Loucy (cell line): ENCODE measurements around the gene MPV17L.

Source experiments
- CTCF ChIP-seq: fragments of 200-600 bp; sonication (generic); conservative IDR thresholded peaks from 2 replicates; pipeline ENCODE4 v1.5.1; 2014; ENCODE audit warnings: mild to moderate bottlenecking, antibody characterized with exemption, low read length
- EZH2phosphoT487 ChIP-seq: fragments of 200-600 bp; IDR thresholded peaks from 2 replicates; pipeline ENCODE4 v1.6.1; 2018; ENCODE audit warnings: antibody characterized with exemption, mild to moderate bottlenecking, moderate library complexity, borderline replicate concordance

DNA sequence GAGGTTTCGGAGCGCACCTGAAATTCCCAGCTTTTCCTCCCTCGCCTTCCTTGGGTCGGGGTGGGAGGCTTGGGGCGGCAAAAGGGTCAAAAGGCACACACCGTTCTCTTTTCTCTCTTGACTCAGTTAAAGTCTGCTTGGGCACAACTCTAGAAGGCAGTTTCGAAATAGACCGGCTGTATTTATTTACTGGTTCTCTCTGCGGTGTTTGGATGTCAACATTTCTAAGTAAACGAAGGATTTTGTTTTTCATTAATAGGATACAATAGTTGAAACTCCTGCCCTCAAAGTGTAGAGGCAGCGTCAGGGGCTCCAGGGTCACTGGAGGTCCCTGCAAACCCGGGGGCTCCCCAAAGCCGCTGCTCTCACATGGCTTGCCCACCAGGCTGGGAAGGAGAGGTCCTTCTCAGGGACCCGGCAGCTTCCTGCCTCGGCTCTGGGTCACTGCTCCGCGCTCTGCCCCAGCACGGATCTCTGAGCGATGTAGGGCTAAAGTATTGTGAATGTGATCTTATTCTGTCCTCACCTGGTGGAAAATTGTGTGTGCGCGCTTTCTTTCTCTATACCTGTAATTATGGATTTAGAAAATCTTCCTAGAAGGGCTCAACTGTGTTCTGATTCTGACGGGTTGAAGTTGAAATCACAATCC lies 39.8 kb downstream of the MPV17L start:
- TF ChIP-seq CTCF: no peak
- TF ChIP-seq EZH2phosphoT487: no peak
